Natural killer cell (primary cell): ENCODE data around the gene RAB33A. TPM values are rescaled to one million over a fixed set of nuclear protein-coding genes. Genes with fewer than 3 reads are reported as not detected.

Source experiments
- ATAC-seq, 3 donors: fragments of 150-1000 bp in 2 of 3; fragments of 200-7000 bp in 1 of 3; cut with Tn5 transposase; 1 replicate in 1 of 3; 2 replicates in 2 of 3; pipeline ENCODE4 v1.10.0; 2021; ENCODE audit warnings: mild to moderate bottlenecking in 2 of 3, moderate library complexity in 2 of 3
- DNase-seq, 2 donors: peaks; one replicate each; pipeline versions ENCODE4 v3.0.0 to v3.0.0-alpha.2; 2013 to 2021; ENCODE audit warnings: mixed read lengths in 1 of 2
- H3K27ac ChIP-seq: one replicate; pipeline ENCODE4 v1.5.1; 2013; ENCODE audit warnings: mild to moderate bottlenecking, low read length
- H3K27me3 ChIP-seq: one replicate; pipeline ENCODE4 v1.6.1; 2013; ENCODE audit warnings: low read length; ENCODE audit not compliant: control insufficient read depth, insufficient read depth
- H3K36me3 ChIP-seq: one replicate; pipeline ENCODE4 v1.6.1; 2013; ENCODE audit warnings: low read length; ENCODE audit not compliant: control insufficient read depth, insufficient read depth
- H3K4me1 ChIP-seq: one replicate; pipeline ENCODE4 v1.6.1; 2013; ENCODE audit warnings: low read length; ENCODE audit not compliant: control insufficient read depth, insufficient read depth
- H3K4me3 ChIP-seq: one replicate; pipeline ENCODE4 v1.5.1; 2013; ENCODE audit warnings: low read length
- H3K9me3 ChIP-seq: one replicate; pipeline ENCODE4 v1.6.1; 2013; ENCODE audit warnings: low read length; ENCODE audit not compliant: control insufficient read depth, insufficient read depth
- H3K27ac Mint-ChIP-seq, 2 donors: one replicate each; pipeline ENCODE4 v1.8.0; 2022; ENCODE audit warnings: mild to moderate bottlenecking in 2 of 2, mixed read lengths in 2 of 2, moderate library complexity in 1 of 2
- H3K27me3 Mint-ChIP-seq, 2 donors: one replicate each; pipeline ENCODE4 v1.8.0; 2022; ENCODE audit warnings: low read depth in 2 of 2, mixed read lengths in 2 of 2
- H3K36me3 Mint-ChIP-seq: one replicate; pipeline ENCODE4 v1.8.0; 2022; ENCODE audit warnings: mixed read lengths
- H3K4me1 Mint-ChIP-seq, 2 donors: one replicate each; pipeline ENCODE4 v1.8.0; 2022; ENCODE audit warnings: mixed read lengths in 2 of 2
- H3K4me3 Mint-ChIP-seq: one replicate; pipeline ENCODE4 v1.8.0; 2022; ENCODE audit warnings: mild to moderate bottlenecking, moderate library complexity, mixed read lengths
- H3K9me3 Mint-ChIP-seq, 2 donors: one replicate each; pipeline ENCODE4 v1.8.0; 2022; ENCODE audit warnings: mixed read lengths in 2 of 2
- WGBS: methylation state at CpG from one replicate; pipeline ENCODE4 v1.1.7; 2013; ENCODE audit warnings: missing lambda C conversion rate; ENCODE audit not compliant: insufficient coverage; 5-methylcytosine and 5-hydroxymethylcytosine counted together
- intact Hi-C: fragments of 100-400 bp; cut with micrococcal nuclease; formaldehyde crosslinking; loops from one replicate; pipeline ENCODE4 v1.14.2; 2022
- total RNA-seq, 4 donors: library from RNA; stranded (reverse); fragments of 120-200 nt in 1 of 4; gene quantifications; one replicate each; pipeline versions ENCODE4 v1.2.3 to v1.2.4, GENCODE V29; 2013 to 2022
- TF ChIP-seq, protein P1 (sequence below): fragments of 200-600 bp; IDR thresholded peaks from one replicate; pipeline ENCODE4 v1.8.0; 2022; ENCODE audit warnings: antibody characterized with exemption

The RAB33A gene
- total RNA-seq, 3 donors from 2014 or later (not counting 1 experiment from before 2014, with no cell fraction given), result 3.2 to 4.4 (median 4.4) TPM

DNA sequence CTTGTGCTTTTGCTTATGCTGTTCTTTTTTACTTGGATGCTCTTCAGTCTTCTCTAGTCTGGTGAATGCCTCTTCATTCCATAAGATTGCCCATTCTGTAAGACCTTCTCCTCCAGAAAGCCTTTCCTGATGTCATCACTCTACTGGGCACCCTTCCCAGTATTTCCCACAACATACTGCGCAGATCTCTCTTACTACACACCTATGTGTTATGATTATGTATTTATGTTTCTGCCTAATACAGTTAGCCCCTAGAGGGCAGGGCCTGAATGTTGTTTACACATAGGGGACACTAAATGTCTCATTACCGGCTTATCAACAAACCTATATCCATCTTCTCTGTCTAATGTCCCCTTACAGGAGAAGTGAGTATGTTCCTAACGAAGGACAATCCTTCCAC lies 27.3 kb upstream of the RAB33A start:
- H3K27ac ChIP-seq, result no peak overlapping the region
- WGBS, result 93% methylated on average over 2 of the region's 3 CpGs
- no peaks in the 10 kb centered on the region for H3K27me3 ChIP-seq
- peaks cover 32% of the 10 kb centered on the region for H3K36me3 ChIP-seq
- ATAC-seq (no peak), DNase-seq (peak in 1 of 2 donors; percentile 12)
- Mint-ChIP-seq H3K4me3 (no peak overlapping the region), H3K27me3 (no peaks in the 10 kb centered on the region), H3K36me3 (no peaks in the 10 kb centered on the region), H3K4me1 (no peaks in the 10 kb centered on the region), H3K9me3 (no peaks in the 10 kb centered on the region), H3K27ac (no peak overlapping the region)
- H3K4me3 ChIP-seq, result no peak overlapping the region
- TF ChIP-seq, protein P1, sequence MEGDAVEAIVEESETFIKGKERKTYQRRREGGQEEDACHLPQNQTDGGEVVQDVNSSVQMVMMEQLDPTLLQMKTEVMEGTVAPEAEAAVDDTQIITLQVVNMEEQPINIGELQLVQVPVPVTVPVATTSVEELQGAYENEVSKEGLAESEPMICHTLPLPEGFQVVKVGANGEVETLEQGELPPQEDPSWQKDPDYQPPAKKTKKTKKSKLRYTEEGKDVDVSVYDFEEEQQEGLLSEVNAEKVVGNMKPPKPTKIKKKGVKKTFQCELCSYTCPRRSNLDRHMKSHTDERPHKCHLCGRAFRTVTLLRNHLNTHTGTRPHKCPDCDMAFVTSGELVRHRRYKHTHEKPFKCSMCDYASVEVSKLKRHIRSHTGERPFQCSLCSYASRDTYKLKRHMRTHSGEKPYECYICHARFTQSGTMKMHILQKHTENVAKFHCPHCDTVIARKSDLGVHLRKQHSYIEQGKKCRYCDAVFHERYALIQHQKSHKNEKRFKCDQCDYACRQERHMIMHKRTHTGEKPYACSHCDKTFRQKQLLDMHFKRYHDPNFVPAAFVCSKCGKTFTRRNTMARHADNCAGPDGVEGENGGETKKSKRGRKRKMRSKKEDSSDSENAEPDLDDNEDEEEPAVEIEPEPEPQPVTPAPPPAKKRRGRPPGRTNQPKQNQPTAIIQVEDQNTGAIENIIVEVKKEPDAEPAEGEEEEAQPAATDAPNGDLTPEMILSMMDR, result no peak
- intact Hi-C loops, result loop anchor here (1.0 kb wide), 1 partner anchor 48 kb away; no protein-coding TSS in a partner anchor
- no peaks in the 10 kb centered on the region for H3K4me1 ChIP-seq
- H3K9me3 ChIP-seq, result no peaks in the 10 kb centered on the region

DNA sequence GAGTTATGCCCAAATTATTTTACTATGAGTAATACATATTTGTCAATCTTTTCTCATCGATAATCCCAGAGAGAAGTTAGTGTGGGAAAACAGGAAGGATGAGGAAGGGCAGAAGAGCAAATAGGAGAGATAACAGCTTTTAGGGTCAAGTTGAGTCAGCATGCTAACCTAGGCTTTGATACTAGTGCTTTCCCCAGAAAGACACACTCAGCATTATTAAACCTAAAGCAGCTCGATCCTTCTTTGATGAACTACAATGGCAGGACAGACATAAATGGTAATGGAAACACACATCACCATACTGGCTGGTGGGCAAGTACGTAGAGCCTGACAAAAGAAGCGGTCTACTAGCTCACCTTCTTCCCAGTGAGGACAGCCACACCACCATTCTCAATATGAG lies 26.6 kb upstream of the RAB33A start:
- no peak overlapping the region for H3K4me3 Mint-ChIP-seq
- ATAC-seq (no peak), DNase-seq (no peak)
- WGBS, result 100% methylated on average over 3 of the region's 4 CpGs
- TF ChIP-seq, protein P1, result no peak
- intact Hi-C loops, result no loop called here
- H3K9me3 Mint-ChIP-seq, result no peaks in the 10 kb centered on the region
- no peaks in the 10 kb centered on the region for H3K9me3 ChIP-seq
- H3K4me1 ChIP-seq, result no peaks in the 10 kb centered on the region
- peaks cover 28% of the 10 kb centered on the region for H3K36me3 ChIP-seq
- no peaks in the 10 kb centered on the region for H3K4me1 Mint-ChIP-seq
- H3K27me3 ChIP-seq, result no peaks in the 10 kb centered on the region
- no peak overlapping the region for H3K27ac ChIP-seq
- H3K36me3 Mint-ChIP-seq, result no peaks in the 10 kb centered on the region
- no peak overlapping the region for H3K4me3 ChIP-seq
- no peaks in the 10 kb centered on the region for H3K27me3 Mint-ChIP-seq
- H3K27ac Mint-ChIP-seq, result no peak overlapping the region

DNA sequence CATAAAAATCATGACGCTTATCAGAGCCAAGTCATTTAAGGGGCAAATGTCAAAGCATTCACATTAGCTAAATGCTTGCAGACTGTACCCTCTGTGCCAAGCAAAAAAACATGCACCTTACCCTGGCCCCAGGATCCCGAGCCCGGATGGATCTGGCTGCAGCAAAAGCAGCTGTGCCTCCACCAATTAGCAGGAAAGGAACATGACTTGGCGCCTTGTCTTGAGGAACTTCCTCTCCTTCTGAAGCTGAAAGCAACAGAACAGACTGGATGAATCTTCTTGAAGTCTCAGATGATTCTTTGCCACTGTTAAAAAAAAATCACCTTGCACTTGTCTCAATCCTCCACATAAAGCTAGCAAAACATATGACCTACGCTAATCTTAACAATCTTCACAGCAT lies 24.1 kb upstream of the RAB33A start:
- no peaks in the 10 kb centered on the region for H3K4me1 Mint-ChIP-seq

DNA sequence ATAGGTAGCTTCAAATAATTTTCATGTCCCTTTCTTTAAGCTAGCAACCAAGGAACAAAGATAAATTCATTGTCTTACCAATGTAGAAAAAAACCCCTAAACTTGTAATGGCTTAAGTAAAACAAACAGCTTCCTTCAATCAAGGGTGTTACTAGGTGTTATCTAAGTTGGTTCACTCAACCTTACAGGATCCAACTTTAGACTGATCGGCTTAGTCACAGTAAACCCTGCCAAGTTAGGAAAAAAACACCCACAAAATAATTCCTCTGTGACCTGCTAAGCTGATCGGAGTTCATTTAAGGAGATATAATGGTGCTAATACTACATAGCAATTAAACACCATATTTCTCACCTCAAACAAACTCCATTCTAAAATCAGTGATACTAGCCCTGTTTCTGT lies 16.2 kb upstream of the RAB33A start:
- Histone ChIP-seq H3K9me3 (no peaks in the 10 kb centered on the region), H3K4me3 (no peak overlapping the region), H3K27me3 (no peaks in the 10 kb centered on the region), H3K36me3 (peaks cover 5% of the 10 kb centered on the region), H3K4me1 (no peaks in the 10 kb centered on the region), H3K27ac (no peak overlapping the region)
- peaks cover 0 to 4% of the 10 kb centered on the region in 2 donors for H3K4me1 Mint-ChIP-seq
- TF ChIP-seq, protein P1, result no peak
- H3K4me3 Mint-ChIP-seq, result no peak overlapping the region
- intact Hi-C loops, result no loop called here
- no peak for ATAC-seq
- no CpG with 5 or more reads among the region's 2 CpGs for WGBS
- no peaks in the 10 kb centered on the region for H3K36me3 Mint-ChIP-seq
- H3K27me3 Mint-ChIP-seq, result no peaks in the 10 kb centered on the region
- H3K9me3 Mint-ChIP-seq, result no peaks in the 10 kb centered on the region
- no peak for DNase-seq
- H3K27ac Mint-ChIP-seq, result no peak overlapping the region

More for the DNA sequence above, 24.1 kb upstream of the RAB33A start:
- H3K9me3 ChIP-seq, result no peaks in the 10 kb centered on the region
- H3K27ac Mint-ChIP-seq, result no peak overlapping the region
- no peaks in the 10 kb centered on the region for H3K27me3 Mint-ChIP-seq
- no peaks in the 10 kb centered on the region for H3K4me1 ChIP-seq
- H3K36me3 ChIP-seq, result peaks cover 28% of the 10 kb centered on the region
- no peak overlapping the region for H3K4me3 ChIP-seq
- 38% methylated on average over 4 of the region's 5 CpGs for WGBS
- no peak for ATAC-seq
- intact Hi-C loops, result no loop called here
- no peaks in the 10 kb centered on the region for H3K9me3 Mint-ChIP-seq
- H3K27me3 ChIP-seq, result no peaks in the 10 kb centered on the region
- no peak overlapping the region for H3K4me3 Mint-ChIP-seq
- H3K36me3 Mint-ChIP-seq, result no peaks in the 10 kb centered on the region
- DNase-seq, result no peak
- no peak overlapping the region for H3K27ac ChIP-seq
- TF ChIP-seq, protein P1, result no peak
